ENCODE results near the gene CPLX1. TPM values are rescaled to one million over a fixed set of nuclear protein-coding genes. Genes with fewer than 3 reads are reported as not detected.

The CPLX1 gene
- polyA plus RNA-seq, 3 donors, result not detected

GRCh38 chr4:830601-831482 lies 4.9 kb upstream of the CPLX1 start:
- H3K9ac ChIP-seq (ENCODE audit: insufficient read depth, low read length, poor library complexity, severe bottlenecking), result no peak overlapping the region
- no peaks in the 10 kb centered on the region for H3K36me3 ChIP-seq (replicated peaks in 1 of 2; ENCODE audit: control insufficient read depth in 1 of 2, insufficient read depth in 2 of 2, low read length in 2 of 2)
- H2AFZ ChIP-seq (ENCODE audit: insufficient read depth, low read depth, low read length, poor library complexity, severe bottlenecking), result no peak overlapping the region
- H3K27ac ChIP-seq (ENCODE audit: low read depth in 1 of 2, low read length in 2 of 2), result no peak overlapping the region
- peaks cover 6 to 11% of the 10 kb centered on the region in 2 donors for H3K4me1 ChIP-seq (ENCODE audit: control insufficient read depth in 1 of 2, insufficient read depth in 2 of 2, low read length in 2 of 2)
- no peak overlapping the region for H3K4me3 ChIP-seq (replicated peaks in 1 of 3; ENCODE audit: low read depth in 2 of 3, low read length in 3 of 3)
- WGBS (ENCODE audit: insufficient coverage), result 88% methylated on average over 18 of the region's 23 CpGs
- Mint-ChIP-seq H3K9me3 (peaks cover 4 to 17% (median 13%) of the 10 kb centered on the region in 7 donors), H3K27me3 (ENCODE audit: low read depth in 3 of 3) (peaks cover 29 to 54% (median 38%) of the 10 kb centered on the region in 3 donors), H3K36me3 (no peaks in the 10 kb centered on the region), H3K27ac (no peak overlapping the region), H3K4me3 (no peak overlapping the region), H3K4me1 (peaks cover 7% of the 10 kb centered on the region)
- no peaks in the 10 kb centered on the region for H3K79me2 ChIP-seq (ENCODE audit: insufficient read depth, low read length)
- H3K9me3 ChIP-seq (replicated peaks in 1 of 2; ENCODE audit: control insufficient read depth in 1 of 2, insufficient read depth in 1 of 2, low read length in 2 of 2), result peaks cover 5 to 20% of the 10 kb centered on the region in 2 donors
- intact Hi-C loops (cut with micrococcal nuclease), result no loop called here
- H3K4me2 ChIP-seq (replicated peaks; ENCODE audit: extremely low read depth, low read length, poor library complexity, severe bottlenecking), result no peak overlapping the region
- no peaks in the 10 kb centered on the region for H4K20me1 ChIP-seq (ENCODE audit: insufficient read depth, low read length)
- peaks cover 10 to 37% of the 10 kb centered on the region in 2 donors for H3K27me3 ChIP-seq (ENCODE audit: control insufficient read depth in 2 of 2, insufficient read depth in 2 of 2, low read length in 2 of 2)
- no peak for DNase-seq
- TF ChIP-seq, protein P1, sequence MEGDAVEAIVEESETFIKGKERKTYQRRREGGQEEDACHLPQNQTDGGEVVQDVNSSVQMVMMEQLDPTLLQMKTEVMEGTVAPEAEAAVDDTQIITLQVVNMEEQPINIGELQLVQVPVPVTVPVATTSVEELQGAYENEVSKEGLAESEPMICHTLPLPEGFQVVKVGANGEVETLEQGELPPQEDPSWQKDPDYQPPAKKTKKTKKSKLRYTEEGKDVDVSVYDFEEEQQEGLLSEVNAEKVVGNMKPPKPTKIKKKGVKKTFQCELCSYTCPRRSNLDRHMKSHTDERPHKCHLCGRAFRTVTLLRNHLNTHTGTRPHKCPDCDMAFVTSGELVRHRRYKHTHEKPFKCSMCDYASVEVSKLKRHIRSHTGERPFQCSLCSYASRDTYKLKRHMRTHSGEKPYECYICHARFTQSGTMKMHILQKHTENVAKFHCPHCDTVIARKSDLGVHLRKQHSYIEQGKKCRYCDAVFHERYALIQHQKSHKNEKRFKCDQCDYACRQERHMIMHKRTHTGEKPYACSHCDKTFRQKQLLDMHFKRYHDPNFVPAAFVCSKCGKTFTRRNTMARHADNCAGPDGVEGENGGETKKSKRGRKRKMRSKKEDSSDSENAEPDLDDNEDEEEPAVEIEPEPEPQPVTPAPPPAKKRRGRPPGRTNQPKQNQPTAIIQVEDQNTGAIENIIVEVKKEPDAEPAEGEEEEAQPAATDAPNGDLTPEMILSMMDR (IDR thresholded peaks at IDR 0.05), result no peak

DNA sequence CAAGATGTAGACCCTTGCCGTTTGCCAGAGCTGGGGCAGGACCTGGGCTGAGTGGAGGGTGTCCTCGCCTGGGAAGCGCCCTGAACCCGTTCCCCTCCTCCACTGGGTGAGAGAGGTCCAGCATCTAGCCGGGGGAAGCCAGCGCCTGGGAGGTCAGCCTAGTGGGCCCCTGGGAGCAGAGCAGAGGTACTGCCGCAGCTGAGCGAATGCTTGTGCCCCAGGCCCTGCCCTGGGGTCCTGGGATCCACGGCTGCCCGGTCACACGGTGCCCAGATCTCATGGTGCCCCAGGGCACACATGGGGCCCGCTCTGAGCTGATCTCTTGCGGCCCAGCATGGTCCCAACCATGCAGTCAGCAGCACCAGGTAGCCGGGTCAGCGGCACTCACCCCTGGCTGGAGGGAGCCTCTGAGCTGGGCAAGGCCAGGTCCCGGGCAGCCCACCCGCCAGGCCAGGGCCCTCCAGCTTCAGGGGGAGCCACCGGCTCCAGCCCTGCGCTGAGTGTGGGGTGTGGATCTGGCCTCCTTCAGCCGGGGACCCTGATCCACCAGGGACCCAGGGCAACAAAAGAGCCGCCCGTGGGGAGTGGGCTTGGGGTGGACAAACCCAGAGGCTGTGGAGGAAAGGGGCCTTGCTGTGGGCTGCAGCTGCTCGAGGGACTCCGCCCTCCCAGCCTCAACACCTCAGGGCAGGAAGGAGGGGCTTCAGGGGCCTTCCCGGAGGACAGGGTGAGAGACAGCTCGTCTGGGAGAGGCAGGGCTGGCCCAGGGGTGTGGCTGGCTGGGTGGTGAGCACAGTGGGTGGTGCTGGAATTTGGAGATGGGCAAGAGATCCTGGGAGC lies 4.1 kb upstream of the CPLX1 start:
- WGBS (ENCODE audit: insufficient coverage), result 80% methylated on average over 21 of the region's 26 CpGs
- H3K27me3 ChIP-seq (ENCODE audit: control insufficient read depth in 2 of 2, insufficient read depth in 2 of 2, low read length in 2 of 2), result peaks cover 13 to 40% of the 10 kb centered on the region in 2 donors
- H3K27ac Mint-ChIP-seq, result peak overlapping the region in 1 of 7 donors; percentile 43

More for the DNA sequence above, 4.1 kb upstream of the CPLX1 start:
- no peaks in the 10 kb centered on the region for H3K36me3 ChIP-seq (replicated peaks in 1 of 2; ENCODE audit: control insufficient read depth in 1 of 2, insufficient read depth in 2 of 2, low read length in 2 of 2)
- DNase-seq, result no peak
- intact Hi-C loops (cut with micrococcal nuclease), result no loop called here
- H3K9ac ChIP-seq (ENCODE audit: insufficient read depth, low read length, poor library complexity, severe bottlenecking), result no peak overlapping the region
- TF ChIP-seq, protein P1 (IDR thresholded peaks at IDR 0.05), result no peak
- H3K9me3 ChIP-seq (replicated peaks in 1 of 2; ENCODE audit: control insufficient read depth in 1 of 2, insufficient read depth in 1 of 2, low read length in 2 of 2), result peaks cover 5 to 14% of the 10 kb centered on the region in 2 donors
- no peak overlapping the region for H3K4me3 ChIP-seq (replicated peaks in 1 of 3; ENCODE audit: low read depth in 2 of 3, low read length in 3 of 3)
- no peaks in the 10 kb centered on the region for H4K20me1 ChIP-seq (ENCODE audit: insufficient read depth, low read length)
- H3K27me3 Mint-ChIP-seq (ENCODE audit: low read depth in 3 of 3), result peaks cover 30 to 63% (median 47%) of the 10 kb centered on the region in 3 donors
- H3K4me1 Mint-ChIP-seq, result peaks cover 7% of the 10 kb centered on the region
- no peaks in the 10 kb centered on the region for H3K36me3 Mint-ChIP-seq
- peaks cover 3 to 19% (median 11%) of the 10 kb centered on the region in 7 donors for H3K9me3 Mint-ChIP-seq
- no peak overlapping the region for H2AFZ ChIP-seq (ENCODE audit: insufficient read depth, low read depth, low read length, poor library complexity, severe bottlenecking)
- no peak overlapping the region for H3K27ac ChIP-seq (ENCODE audit: low read depth in 1 of 2, low read length in 2 of 2)
- H3K4me3 Mint-ChIP-seq, result no peak overlapping the region
- no peak overlapping the region for H3K4me2 ChIP-seq (replicated peaks; ENCODE audit: extremely low read depth, low read length, poor library complexity, severe bottlenecking)
- peaks cover 6 to 11% of the 10 kb centered on the region in 2 donors for H3K4me1 ChIP-seq (ENCODE audit: control insufficient read depth in 1 of 2, insufficient read depth in 2 of 2, low read length in 2 of 2)
- H3K79me2 ChIP-seq (ENCODE audit: insufficient read depth, low read length), result no peaks in the 10 kb centered on the region
